ENCODE measurements around the gene RPS4Y2. TPM values are rescaled to one million over a fixed set of nuclear protein-coding genes. Genes with fewer than 3 reads are reported as not detected.

The RPS4Y2 gene
- total RNA-seq, 1 experiment from 2014 or later: not detected

GRCh38 chrY:20780104-20780654 lies 24.3 kb downstream of the RPS4Y2 start:
- ChIA-PET CTCF (no interaction called here), POLR2A (ENCODE audit: unreplicated experiment) (no interaction called here)
- no peaks in the 10 kb centered on the region for H3K4me1 ChIP-seq (ENCODE audit: insufficient read depth, low read length)
- no peaks in the 10 kb centered on the region for H3K9me3 ChIP-seq (ENCODE audit: low read length)
- H3K27ac ChIP-seq (ENCODE audit: low read length): no peak overlapping the region
- intact Hi-C loops (cut with micrococcal nuclease): no loop called here
- H3K9me2 ChIP-seq (replicated peaks; ENCODE audit: low read length): no peaks in the 10 kb centered on the region
- no peak overlapping the region for H3K9ac ChIP-seq (ENCODE audit: low read length)
- H3K4me2 ChIP-seq (ENCODE audit: low read length): no peak overlapping the region
- H3K79me2 ChIP-seq (ENCODE audit: low read length): no peaks in the 10 kb centered on the region
- H3K36me3 ChIP-seq (ENCODE audit: low read depth, low read length): no peaks in the 10 kb centered on the region
- no peaks in the 10 kb centered on the region for H4K20me1 ChIP-seq (ENCODE audit: low read length)
- H2AFZ ChIP-seq (ENCODE audit: low read length): no peak overlapping the region
- no TSS peak for BruUV-seq (replicated peaks)
- ATAC-seq (no peak), DNase-seq (no peak)
- no peaks in the 10 kb centered on the region for H3F3A ChIP-seq (ENCODE audit: low read length, unreplicated experiment)
- H3K27me3 ChIP-seq (ENCODE audit: low read length): no peaks in the 10 kb centered on the region
- no peak for TF ChIP-seq EZH2phosphoT487 (IDR thresholded peaks at IDR 0.05; ENCODE audit: borderline replicate concordance, low read length)
- no peak for TF ChIP-seq CTCF (conservative IDR thresholded peaks at IDR 0.05; ENCODE audit: low read depth, low read length)
- no peak for TF ChIP-seq EZH2 (IDR thresholded peaks at IDR 0.05; ENCODE audit: low read length, unreplicated experiment)
- no peak overlapping the region for H3K4me3 ChIP-seq (ENCODE audit: low read length)

- Histone ChIP-seq H3K9me3 (ENCODE audit: low read length) (no peaks in the 10 kb centered on the region), H3F3A (ENCODE audit: low read length, unreplicated experiment) (no peaks in the 10 kb centered on the region), H3K27me3 (ENCODE audit: low read length) (no peaks in the 10 kb centered on the region), H3K4me3 (ENCODE audit: low read length) (no peak overlapping the region), H3K4me1 (ENCODE audit: insufficient read depth, low read length) (no peaks in the 10 kb centered on the region), H3K9ac (ENCODE audit: low read length) (no peak overlapping the region), H3K9me2 (replicated peaks; ENCODE audit: low read length) (no peaks in the 10 kb centered on the region), H3K36me3 (ENCODE audit: low read depth, low read length) (no peaks in the 10 kb centered on the region), H4K20me1 (ENCODE audit: low read length) (no peaks in the 10 kb centered on the region), H3K4me2 (ENCODE audit: low read length) (no peak overlapping the region), H3K27ac (ENCODE audit: low read length) (no peak overlapping the region), H2AFZ (ENCODE audit: low read length) (no peak overlapping the region), H3K79me2 (ENCODE audit: low read length) (no peaks in the 10 kb centered on the region)
- no peak for ATAC-seq
- BruUV-seq (replicated peaks): no TSS peak
- TF ChIP-seq CTCF (conservative IDR thresholded peaks at IDR 0.05; ENCODE audit: low read depth, low read length) (no peak), EZH2 (IDR thresholded peaks at IDR 0.05; ENCODE audit: low read length, unreplicated experiment) (no peak), EZH2phosphoT487 (IDR thresholded peaks at IDR 0.05; ENCODE audit: borderline replicate concordance, low read length) (no peak)
- POLR2A ChIA-PET (ENCODE audit: unreplicated experiment): no interaction called here
- intact Hi-C loops (cut with micrococcal nuclease): no loop called here
- no peak for DNase-seq
- CTCF ChIA-PET: no interaction called here
Measured at GRCh38 chrY:20780776-20781175, 24.9 kb downstream of the RPS4Y2 start.

GRCh38 chrY:20781408-20781807 lies 25.5 kb downstream of the RPS4Y2 start:
- no peak for ATAC-seq
- no peak for TF ChIP-seq EZH2 (IDR thresholded peaks at IDR 0.05; ENCODE audit: low read length, unreplicated experiment)
- TF ChIP-seq CTCF (conservative IDR thresholded peaks at IDR 0.05; ENCODE audit: low read depth, low read length): no peak
- no peak for TF ChIP-seq EZH2phosphoT487 (IDR thresholded peaks at IDR 0.05; ENCODE audit: borderline replicate concordance, low read length)
- H2AFZ ChIP-seq (ENCODE audit: low read length): no peak overlapping the region
- DNase-seq: no peak
- H3F3A ChIP-seq (ENCODE audit: low read length, unreplicated experiment): no peaks in the 10 kb centered on the region
- POLR2A ChIA-PET (ENCODE audit: unreplicated experiment): no interaction called here
- BruUV-seq (replicated peaks): no TSS peak
- H3K9ac ChIP-seq (ENCODE audit: low read length): no peak overlapping the region
- H3K4me2 ChIP-seq (ENCODE audit: low read length): no peak overlapping the region
- intact Hi-C loops (cut with micrococcal nuclease): no loop called here
- no peaks in the 10 kb centered on the region for H3K9me3 ChIP-seq (ENCODE audit: low read length)
- H3K9me2 ChIP-seq (replicated peaks; ENCODE audit: low read length): no peaks in the 10 kb centered on the region
- no peaks in the 10 kb centered on the region for H4K20me1 ChIP-seq (ENCODE audit: low read length)
- H3K79me2 ChIP-seq (ENCODE audit: low read length): no peaks in the 10 kb centered on the region
- H3K4me3 ChIP-seq (ENCODE audit: low read length): no peak overlapping the region
- no peak overlapping the region for H3K27ac ChIP-seq (ENCODE audit: low read length)
- CTCF ChIA-PET: no interaction called here
- H3K36me3 ChIP-seq (ENCODE audit: low read depth, low read length): no peaks in the 10 kb centered on the region
- no peaks in the 10 kb centered on the region for H3K27me3 ChIP-seq (ENCODE audit: low read length)
- no peaks in the 10 kb centered on the region for H3K4me1 ChIP-seq (ENCODE audit: insufficient read depth, low read length)

Measured in PC-3 (cell line).